Subcutaneous adipose tissue (tissue), 4 donors: ENCODE results near the gene TAF11L13. TPM values are rescaled to one million over a fixed set of nuclear protein-coding genes. Genes with fewer than 3 reads are reported as not detected.
"Not testable (repeated sequence)": the region's sequence is repeated elsewhere in the genome, so short reads cannot be mapped to it uniquely, and the experiment has no call there.

Source experiments
- CTCF ChIP-seq: fragments of 450-650 bp; IDR thresholded peaks from one replicate; pipeline ENCODE4 v1.5.1; 2016; ENCODE audit warnings: low read depth, mild to moderate bottlenecking, control low read depth, antibody characterized with exemption, moderate library complexity
- total RNA-seq, 4 donors: library from RNA; depleted of rRNA; stranded (reverse); fragments of >200 nt; gene quantifications; one replicate each; pipeline ENCODE4 v1.1.0, GENCODE V29; 2016

Gene TAF11L13
- not detected for total RNA-seq

DNA sequence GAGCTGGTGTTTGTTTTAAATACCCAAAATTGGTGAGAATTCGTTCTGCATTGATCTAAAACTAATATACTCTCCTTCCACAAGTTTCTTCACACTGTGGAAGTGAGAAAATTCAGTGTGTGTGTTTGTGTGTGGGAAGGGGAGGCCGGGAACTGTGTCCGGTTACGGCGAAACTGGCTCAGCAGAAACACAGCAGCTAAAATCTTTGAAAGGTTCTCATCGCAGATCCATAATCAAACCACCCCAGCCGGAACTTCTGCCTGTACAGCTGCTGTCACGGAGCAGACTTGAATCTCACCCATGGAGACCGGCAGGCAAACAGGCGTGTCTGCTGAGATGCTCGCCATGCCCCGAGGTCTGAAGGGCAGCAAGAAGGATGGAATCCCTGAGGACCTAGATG is at the start of gene TAF11L13:
TSS of gene TAF11L13 (plus strand) at position 301 of the 400 bp plus-strand sequence.
- not testable (repeated sequence) for TF ChIP-seq CTCF

GRCh38 chr5:17585658-17586057 is 46.2 kb upstream of the TAF11L13 start, which contains the start of gene TAF11L7:
TSS of gene TAF11L7 (minus strand) at chr5:17585758.
- not testable (repeated sequence) for TF ChIP-seq CTCF

- not testable (repeated sequence) for TF ChIP-seq CTCF
These were observed 41.0 kb upstream of the TAF11L13 start, which contains the start of gene TAF11L8 for GRCh38 chr5:17590860-17591259. TSS of gene TAF11L8 (minus strand) at chr5:17590960.

DNA sequence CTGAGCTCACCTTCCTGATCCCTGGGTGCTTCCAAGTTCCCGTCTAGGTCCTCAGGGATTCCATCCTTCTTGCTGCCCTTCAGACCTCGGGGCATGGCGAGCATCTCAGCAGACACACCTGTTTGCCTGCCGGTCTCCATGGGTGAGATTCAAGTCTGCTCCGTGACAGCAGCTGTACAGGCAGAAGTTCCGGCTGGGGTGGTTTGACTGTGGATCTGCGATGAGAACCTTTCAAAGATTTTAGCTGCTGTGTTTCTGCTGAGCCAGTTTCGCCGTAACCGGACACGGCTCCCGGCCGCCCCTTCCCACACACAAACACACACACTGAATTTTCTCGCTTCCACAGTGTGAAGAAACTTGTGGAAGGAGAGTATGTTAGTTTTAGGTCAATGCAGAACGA is 37.6 kb upstream of the TAF11L13 start, which contains the start of gene TAF11L9:
TSS of gene TAF11L9 (minus strand) at position 140 of the 400 bp plus-strand sequence.
- TF ChIP-seq CTCF = not testable (repeated sequence)

DNA sequence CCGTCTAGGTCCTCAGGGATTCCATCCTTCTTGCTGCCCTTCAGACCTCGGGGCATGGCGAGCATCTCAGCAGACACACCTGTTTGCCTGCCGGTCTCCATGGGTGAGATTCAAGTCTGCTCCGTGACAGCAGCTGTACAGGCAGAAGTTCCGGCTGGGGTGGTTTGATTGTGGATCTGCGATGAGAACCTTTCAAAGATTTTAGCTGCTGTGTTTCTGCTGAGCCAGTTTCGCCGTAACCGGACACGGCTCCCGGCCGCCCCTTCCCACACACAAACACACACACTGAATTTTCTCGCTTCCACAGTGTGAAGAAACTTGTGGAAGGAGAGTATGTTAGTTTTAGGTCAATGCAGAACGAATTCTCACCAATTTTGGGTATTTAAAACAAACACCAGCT is 34.2 kb upstream of the TAF11L13 start, which contains the start of gene TAF11L10:
TSS of gene TAF11L10 (minus strand) at position 101 of the 400 bp plus-strand sequence.
- not testable (repeated sequence) for TF ChIP-seq CTCF

GRCh38 chr5:17603880-17604279 is 28.0 kb upstream of the TAF11L13 start, which contains the start of gene TAF11L11:
TSS of gene TAF11L11 (plus strand) at chr5:17604183.
- not testable (repeated sequence) for TF ChIP-seq CTCF

DNA sequence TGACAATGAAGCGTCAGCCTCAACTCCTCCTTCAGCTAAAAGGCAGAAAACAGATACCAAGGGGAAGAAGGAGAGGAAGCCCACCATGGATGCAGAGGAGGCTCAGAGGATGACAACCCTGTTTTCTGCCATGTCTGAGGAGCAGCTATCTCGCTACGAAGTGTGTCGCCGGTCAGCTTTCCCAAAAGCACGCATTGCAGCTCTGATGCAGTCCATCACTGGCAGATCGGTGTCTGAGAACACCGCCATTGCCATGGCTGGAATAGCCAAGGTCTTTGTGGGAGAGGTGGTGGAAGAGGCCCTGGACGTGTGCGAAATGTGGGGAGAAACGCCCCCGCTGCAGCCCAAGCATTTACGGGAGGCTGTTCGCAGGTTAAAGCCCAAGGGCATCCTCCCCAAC is 26.9 kb upstream of the TAF11L13 start:
- no peak for TF ChIP-seq CTCF
